Common myeloid progenitor, CD34-positive (primary cell): ENCODE measurements around the gene OTULINL.
A peak's percentile ranks its signal among the peaks of the same experiment; 100 is the strongest.

Experiments used
- CTCF ChIA-PET: fragments of 350-600 bp; sonication (Branson Sonifier 250); formaldehyde crosslinking; loops from one replicate; lab custom pipeline; 2021; ENCODE audit warnings: antibody characterized with exemption; lab: Charles Lee
- POLR2A ChIA-PET: fragments of 350-600 bp; sonication (Branson Sonifier 250); formaldehyde crosslinking; loops from one replicate; lab custom pipeline; 2021; ENCODE audit warnings: antibody characterized with exemption; lab: Charles Lee
- DNase-seq, 3 donors: peaks; one replicate each; pipeline versions ENCODE4 v3.0.0 to v3.0.0-alpha.2; 2013
- H3K27ac ChIP-seq, 2 experiments: 1 replicate in 1 of 2; 2 replicates in 1 of 2; pipeline ENCODE4 v1.7.0; 2013; ENCODE audit warnings: inconsistent platforms in 2 of 2, low read length in 2 of 2, mild to moderate bottlenecking in 2 of 2, low read depth in 1 of 2, moderate library complexity in 1 of 2; ENCODE audit not compliant: severe bottlenecking in 2 of 2, insufficient read depth in 1 of 2, poor library complexity in 1 of 2
- H3K27me3 ChIP-seq, 5 experiments: replicated peaks in 2 of 5; 1 replicate in 3 of 5; 2 replicates in 2 of 5; pipeline versions ENCODE4 v1.6.1 to v1.7.0; 2013; ENCODE audit warnings: low read length in 4 of 5, mild to moderate bottlenecking in 2 of 5, moderate library complexity in 2 of 5, inconsistent platforms in 1 of 5; ENCODE audit not compliant: insufficient read depth in 5 of 5, control insufficient read depth in 4 of 5
- H3K36me3 ChIP-seq, 4 experiments: 1 replicate in 2 of 4; 2 replicates in 2 of 4; pipeline versions ENCODE4 v1.6.1 to v1.7.0; 2013; ENCODE audit warnings: low read length in 3 of 4, control low read depth in 1 of 4, mild to moderate bottlenecking in 1 of 4; ENCODE audit not compliant: control insufficient read depth in 4 of 4, insufficient read depth in 4 of 4
- H3K4me1 ChIP-seq, 4 experiments: 1 replicate in 3 of 4; 2 replicates in 1 of 4; pipeline versions ENCODE4 v1.6.1 to v1.7.1; 2013; ENCODE audit warnings: low read length in 3 of 4, mild to moderate bottlenecking in 3 of 4, control low read depth in 1 of 4, inconsistent platforms in 1 of 4, moderate library complexity in 1 of 4; ENCODE audit not compliant: control insufficient read depth in 4 of 4, insufficient read depth in 4 of 4; ENCODE audit errors: control extremely low read depth in 1 of 4
- H3K4me3 ChIP-seq, 7 experiments: 1 replicate in 4 of 7; 2 replicates in 3 of 7; pipeline versions ENCODE4 v1.5.1 to v1.7.0; 2013; ENCODE audit warnings: mild to moderate bottlenecking in 7 of 7, low read length in 6 of 7, moderate library complexity in 6 of 7, inconsistent platforms in 2 of 7, low read depth in 2 of 7, control low read depth in 1 of 7; ENCODE audit not compliant: insufficient read depth in 4 of 7, control insufficient read depth in 1 of 7; ENCODE audit errors: extremely low read depth in 1 of 7
- H3K9me3 ChIP-seq, 5 experiments: 1 replicate in 4 of 5; 2 replicates in 1 of 5; pipeline versions ENCODE4 v1.6.1 to v1.7.1; 2013; ENCODE audit warnings: low read length in 4 of 5, mild to moderate bottlenecking in 2 of 5, inconsistent platforms in 1 of 5, low read depth in 1 of 5, moderate library complexity in 1 of 5; ENCODE audit not compliant: control insufficient read depth in 4 of 5, insufficient read depth in 2 of 5; ENCODE audit errors: control extremely low read depth in 1 of 5
- WGBS: methylation state at CpG from one replicate; pipeline ENCODE4 v1.1.5; 2013; ENCODE audit not compliant: insufficient coverage; 5-methylcytosine and 5-hydroxymethylcytosine counted together

Gene OTULINL

DNA sequence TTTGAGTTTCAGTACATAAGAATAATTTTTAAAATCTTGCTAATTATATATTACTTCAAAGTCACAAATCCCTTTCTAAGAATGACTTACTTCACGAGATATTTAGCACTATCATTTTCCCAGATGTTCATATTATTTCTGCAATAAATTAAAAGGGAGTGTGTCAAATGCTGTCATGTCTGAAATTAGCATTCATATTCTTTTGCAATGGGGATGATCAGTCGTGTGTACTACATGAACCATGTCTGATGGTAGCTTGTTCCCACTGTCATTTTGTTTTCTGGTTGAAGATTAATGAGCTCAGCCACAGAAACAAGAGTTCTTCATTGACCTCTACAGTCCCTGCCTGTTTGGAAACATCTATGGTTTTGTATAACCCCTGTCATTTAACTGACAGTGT lies 30.1 kb downstream of the OTULINL start:
- no peak overlapping the region for H3K27ac ChIP-seq
- H3K36me3 ChIP-seq = peaks cover 0 to 45% (median 13%) of the 10 kb centered on the region in 4 experiments
- DNase-seq = no peak
- 100% methylated on average over 1 of the region's 2 CpGs for WGBS
- ChIA-PET POLR2A (no interaction called here), CTCF (interaction anchor here (1.0 kb wide), 1 partner anchor 35 kb away, joined by 3 read pairs; no protein-coding TSS in a partner anchor)
- H3K4me1 ChIP-seq = peaks cover 0 to 15% (median 6%) of the 10 kb centered on the region in 4 experiments
- H3K4me3 ChIP-seq = no peak overlapping the region
- no peaks in the 10 kb centered on the region for H3K9me3 ChIP-seq
- H3K27me3 ChIP-seq = no peaks in the 10 kb centered on the region

GRCh38 chr5:14614490-14614889 lies 32.9 kb downstream of the OTULINL start:
- WGBS = 100% methylated on average over 4 of the region's 5 CpGs
- Histone ChIP-seq H3K4me1 (peaks cover 0 to 1% (median 0%) of the 10 kb centered on the region in 4 experiments), H3K9me3 (no peaks in the 10 kb centered on the region), H3K4me3 (no peak overlapping the region), H3K27ac (no peak overlapping the region), H3K27me3 (no peaks in the 10 kb centered on the region), H3K36me3 (peaks cover 0 to 37% (median 13%) of the 10 kb centered on the region in 4 experiments)
- CTCF ChIA-PET = interaction anchor here (1.0 kb wide), 1 partner anchor 22 kb away, joined by 3 read pairs; no protein-coding TSS in a partner anchor
- DNase-seq = no peak
- POLR2A ChIA-PET = no interaction called here

- no peak overlapping the region for H3K27ac ChIP-seq
- WGBS = 93% methylated on average over 2 of the region's 4 CpGs
- H3K9me3 ChIP-seq = no peaks in the 10 kb centered on the region
- H3K27me3 ChIP-seq = no peaks in the 10 kb centered on the region
- no peak for DNase-seq
- peaks cover 0 to 30% (median 10%) of the 10 kb centered on the region in 4 experiments for H3K36me3 ChIP-seq
- ChIA-PET POLR2A (no interaction called here), CTCF (no interaction called here)
- no peak overlapping the region for H3K4me3 ChIP-seq
- peaks cover 0 to 2% (median 0%) of the 10 kb centered on the region in 4 experiments for H3K4me1 ChIP-seq
Observed at GRCh38 chr5:14615365-14615764, 33.8 kb downstream of the OTULINL start.

GRCh38 chr5:14617441-14617840 lies 35.8 kb downstream of the OTULINL start:
- no peak overlapping the region for H3K4me3 ChIP-seq
- WGBS = 100% methylated on average over 4 of the region's 4 CpGs
- CTCF ChIA-PET = interaction anchor here (1.1 kb wide), 1 partner anchor 31 kb away, joined by 3 read pairs; no protein-coding TSS in a partner anchor

DNA sequence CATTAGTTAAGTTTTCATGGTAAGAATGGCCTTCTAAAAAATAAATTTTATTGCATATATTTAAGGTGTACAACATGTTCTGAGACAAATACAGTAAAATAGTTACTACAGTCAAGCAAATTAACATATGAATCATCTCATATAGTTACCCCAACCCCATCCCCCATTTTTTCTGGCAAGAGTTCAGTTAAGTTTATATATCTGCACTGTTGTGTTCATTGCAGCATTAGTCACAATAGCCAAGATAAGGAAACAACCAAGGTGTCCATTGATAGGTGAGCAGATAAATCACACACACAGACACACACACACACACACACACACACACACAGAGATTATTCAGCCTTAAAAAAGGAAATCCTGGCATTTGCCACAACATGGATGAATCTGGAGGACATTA lies 45.7 kb downstream of the OTULINL start:
- ChIA-PET CTCF (no interaction called here), POLR2A (no interaction called here)
- no peaks in the 10 kb centered on the region for H3K4me1 ChIP-seq
- no peak for DNase-seq
- no peak overlapping the region for H3K27ac ChIP-seq
- H3K36me3 ChIP-seq = no peaks in the 10 kb centered on the region
- H3K27me3 ChIP-seq = no peaks in the 10 kb centered on the region
- H3K4me3 ChIP-seq = no peak overlapping the region
- peaks cover 0 to 3% (median 0%) of the 10 kb centered on the region in 5 experiments for H3K9me3 ChIP-seq

More at GRCh38 chr5:14617441-14617840, 35.8 kb downstream of the OTULINL start:
- Histone ChIP-seq H3K36me3 (peaks cover 0 to 20% (median 8%) of the 10 kb centered on the region in 4 experiments), H3K9me3 (peaks cover 0 to 4% (median 0%) of the 10 kb centered on the region in 5 experiments), H3K27ac (no peak overlapping the region), H3K4me1 (peaks cover 0 to 2% (median 0%) of the 10 kb centered on the region in 4 experiments), H3K27me3 (no peaks in the 10 kb centered on the region)
- POLR2A ChIA-PET = no interaction called here
- DNase-seq = no peak

GRCh38 chr5:14628346-14628745 lies 46.8 kb downstream of the OTULINL start:
- no peak overlapping the region for H3K4me3 ChIP-seq
- no peaks in the 10 kb centered on the region for H3K36me3 ChIP-seq
- ChIA-PET POLR2A (no interaction called here), CTCF (interaction anchor here (2.8 kb wide), 1 partner anchor 20 kb away, joined by 10 read pairs; no protein-coding TSS in a partner anchor)
- peaks cover 0 to 3% (median 0%) of the 10 kb centered on the region in 5 experiments for H3K9me3 ChIP-seq
- H3K27me3 ChIP-seq = no peaks in the 10 kb centered on the region
- WGBS = 40% methylated on average over 1 of the region's 3 CpGs
- no peak overlapping the region for H3K27ac ChIP-seq
- no peaks in the 10 kb centered on the region for H3K4me1 ChIP-seq
- peak; percentile 56 to 83 (median 77) for DNase-seq

GRCh38 chr5:14630671-14631070 lies 49.1 kb downstream of the OTULINL start:
- DNase-seq = no peak
- no peaks in the 10 kb centered on the region for H3K27me3 ChIP-seq
- no peak overlapping the region for H3K27ac ChIP-seq
- no peak overlapping the region for H3K4me3 ChIP-seq
- ChIA-PET POLR2A (no interaction called here), CTCF (no interaction called here)
- H3K36me3 ChIP-seq = no peaks in the 10 kb centered on the region
- no peaks in the 10 kb centered on the region for H3K4me1 ChIP-seq
- WGBS = no CpG with 5 or more reads among the region's 2 CpGs
- H3K9me3 ChIP-seq = peaks cover 0 to 3% (median 0%) of the 10 kb centered on the region in 5 experiments
